HCT116 (cell line): ENCODE data around the gene SOHLH2. TPM values are rescaled to one million over a fixed set of nuclear protein-coding genes. Genes with fewer than 3 reads are reported as not detected.

Experiments
- ATAC-seq: fragments of 200-7000 bp; cut with Tn5 transposase; 2 replicates; pipeline ENCODE4 v1.9.1; 2020; ENCODE audit warnings: mild to moderate bottlenecking, moderate library complexity
- BruUV-seq: library from RNA; stranded (reverse); fragments of 400-500 nt; replicated peaks from 2 replicates; lab custom pipeline; 2021; lab: Mats Ljungman, UMichigan
- CTCF ChIA-PET: fragments of 300-600 bp; sonication (Branson Sonifier 250); formaldehyde crosslinking; loops from one replicate; lab custom pipeline; 2021; ENCODE audit warnings: antibody characterized with exemption; lab: Charles Lee
- POLR2A ChIA-PET: fragments of 300-600, 350-600 bp; sonication (Branson Sonifier 250); formaldehyde crosslinking; loops from one replicate; lab custom pipeline; 2021; ENCODE audit warnings: antibody characterized with exemption; lab: Charles Lee
- RAD21 ChIA-PET, 2 experiments: fragments of 300-600 bp; sonication (Branson Sonifier 250); formaldehyde crosslinking; loops; one replicate each; lab custom pipeline; 2023; ENCODE audit warnings: low total read pairs in 2 of 2; ENCODE audit not compliant: uncharacterized antibody in 2 of 2, unreplicated experiment in 2 of 2, low non-redundant PET in 1 of 2; lab: Charles Lee
- DNase-seq: peaks from one replicate; pipeline ENCODE4 v3.0.0-alpha.2; 2010; ENCODE audit warnings: low read depth, low spot score
- H2AFZ ChIP-seq: fragments of 200-600 bp; shearing (Covaris generic), sonication (generic); 2 replicates; pipeline ENCODE4 v1.6.1; 2017; ENCODE audit warnings: low read depth, mixed run types, mixed read lengths, antibody characterized with exemption, low read length; ENCODE audit not compliant: poor library complexity, severe bottlenecking
- H3K27ac ChIP-seq: 2 replicates; pipeline ENCODE4 v1.5.1; 2012; ENCODE audit warnings: low read depth, low read length
- H3K27me3 ChIP-seq: fragments of 200-600 bp; sonication (generic); 2 replicates; pipeline ENCODE4 v1.6.1; 2016; ENCODE audit warnings: mixed run types, low read length, mixed read lengths; ENCODE audit not compliant: insufficient read depth
- H3K36me3 ChIP-seq, 2 experiments: fragments of 200-500 bp in 1 of 2; fragments of 200-600 bp in 1 of 2; sonication (Bioruptor generic) in 1 of 2; sonication (generic) in 1 of 2; 2 replicates each; pipeline versions ENCODE4 v1.5.1 to v1.6.1; 2014 to 2016; ENCODE audit warnings: low read length in 2 of 2, inconsistent platforms in 1 of 2, mixed read lengths in 1 of 2, mixed run types in 1 of 2; ENCODE audit not compliant: insufficient read depth in 2 of 2, control insufficient read depth in 1 of 2
- H3K4me1 ChIP-seq, 2 experiments: fragments of 200-600 bp in 1 of 2; sonication (generic) in 1 of 2; 2 replicates each; pipeline versions ENCODE4 v1.5.1 to v1.6.1; 2012 to 2017; ENCODE audit warnings: low read length in 2 of 2, inconsistent platforms in 1 of 2, mild to moderate bottlenecking in 1 of 2, mixed read lengths in 1 of 2, mixed run types in 1 of 2, moderate library complexity in 1 of 2; ENCODE audit not compliant: insufficient read depth in 2 of 2, control insufficient read depth in 1 of 2
- H3K4me2 ChIP-seq: fragments of 200-600 bp; sonication (generic); 2 replicates; pipeline ENCODE4 v1.6.1; 2017; ENCODE audit warnings: mixed run types, low read length, mixed read lengths
- H3K4me3 ChIP-seq, 2 experiments: fragments of 200-600 bp in 1 of 2; sonication (generic) in 1 of 2; replicated peaks in 1 of 2; 2 replicates each; pipeline ENCODE4 v1.5.1; 2011 to 2016; ENCODE audit warnings: low read length in 2 of 2, control low read depth in 1 of 2, low read depth in 1 of 2, mild to moderate bottlenecking in 1 of 2, mixed read lengths in 1 of 2, mixed run types in 1 of 2
- H3K79me2 ChIP-seq: fragments of 200-600 bp; sonication (generic); 2 replicates; pipeline ENCODE4 v1.6.1; 2017; ENCODE audit warnings: mild to moderate bottlenecking, mixed run types, low read length, moderate library complexity, mixed read lengths; ENCODE audit not compliant: insufficient read depth
- H3K9ac ChIP-seq: fragments of 200-600 bp; sonication (generic); 2 replicates; pipeline ENCODE4 v1.6.1; 2016; ENCODE audit warnings: low read length, mixed read lengths
- H3K9me2 ChIP-seq: fragments of 200-600 bp; sonication (generic), shearing (Covaris generic); 2 replicates; pipeline ENCODE4 v1.6.1; 2017; ENCODE audit warnings: mixed run types, mild to moderate bottlenecking, moderate library complexity; ENCODE audit not compliant: insufficient read depth
- H3K9me3 ChIP-seq, 2 experiments: fragments of 200-500 bp in 1 of 2; fragments of 200-600 bp in 1 of 2; sonication (Bioruptor generic) in 1 of 2; sonication (generic) in 1 of 2; 2 replicates each; pipeline ENCODE4 v1.6.1; 2014 to 2017; ENCODE audit warnings: low read length in 2 of 2, mixed read lengths in 2 of 2, inconsistent platforms in 1 of 2, low read depth in 1 of 2, mild to moderate bottlenecking in 1 of 2, mixed run types in 1 of 2, moderate library complexity in 1 of 2; ENCODE audit not compliant: control insufficient read depth in 1 of 2, insufficient read depth in 1 of 2
- H4K20me1 ChIP-seq: fragments of 200-600 bp; sonication (generic), shearing (Covaris generic); 2 replicates; pipeline ENCODE4 v1.6.1; 2017; ENCODE audit warnings: mixed run types, mild to moderate bottlenecking, moderate library complexity; ENCODE audit not compliant: insufficient read depth
- CBX3 ChIP-seq: IDR thresholded peaks from 2 replicates; pipeline ENCODE4 v1.6.1; 2012; ENCODE audit warnings: low read depth
- CEBPB ChIP-seq: IDR thresholded peaks from 2 replicates; pipeline ENCODE4 v1.6.1; 2012; ENCODE audit warnings: low read depth
- EGR1 ChIP-seq: IDR thresholded peaks from 2 replicates; pipeline ENCODE4 v1.6.1; 2012; ENCODE audit warnings: low read depth
- ELF1 ChIP-seq: IDR thresholded peaks from 2 replicates; pipeline ENCODE4 v1.6.1; 2012; ENCODE audit warnings: low read depth, borderline replicate concordance
- POLR2AphosphoS5 ChIP-seq: IDR thresholded peaks from 2 replicates; pipeline ENCODE4 v1.6.1; 2011; ENCODE audit warnings: mild to moderate bottlenecking, low read depth, low read length, moderate library complexity
- SP1 ChIP-seq: IDR thresholded peaks from 2 replicates; pipeline ENCODE4 v1.6.1; 2012; ENCODE audit warnings: low read depth
- ZNF274 ChIP-seq: fragments of 200-500 bp; sonication (Bioruptor generic); IDR thresholded peaks from 2 replicates; pipeline ENCODE4 v1.6.1; 2014; ENCODE audit warnings: mild to moderate bottlenecking, low read depth, low read length, inconsistent platforms
- intact Hi-C: fragments of 100-400 bp; cut with micrococcal nuclease; formaldehyde crosslinking; loops from 2 replicates; pipeline ENCODE4 v1.10.0; 2022
- total RNA-seq: library from RNA; stranded (reverse); gene quantifications from one replicate; pipeline ENCODE4 v1.2.1, GENCODE V29; 2021; ENCODE audit not compliant: unreplicated experiment
- TF ChIP-seq, protein P1 (sequence below): IDR thresholded peaks from 2 replicates; pipeline ENCODE4 v1.6.1; 2011; ENCODE audit warnings: mild to moderate bottlenecking, low read length, moderate library complexity; ENCODE audit not compliant: insufficient replicate concordance; ENCODE audit errors: extremely low read depth
- TF ChIP-seq, protein P2 (sequence below): IDR thresholded peaks from 2 replicates; pipeline ENCODE4 v1.6.1; 2012; ENCODE audit warnings: low read depth

Gene SOHLH2
- total RNA-seq, 1 experiment from 2014 or later: not detected

DNA sequence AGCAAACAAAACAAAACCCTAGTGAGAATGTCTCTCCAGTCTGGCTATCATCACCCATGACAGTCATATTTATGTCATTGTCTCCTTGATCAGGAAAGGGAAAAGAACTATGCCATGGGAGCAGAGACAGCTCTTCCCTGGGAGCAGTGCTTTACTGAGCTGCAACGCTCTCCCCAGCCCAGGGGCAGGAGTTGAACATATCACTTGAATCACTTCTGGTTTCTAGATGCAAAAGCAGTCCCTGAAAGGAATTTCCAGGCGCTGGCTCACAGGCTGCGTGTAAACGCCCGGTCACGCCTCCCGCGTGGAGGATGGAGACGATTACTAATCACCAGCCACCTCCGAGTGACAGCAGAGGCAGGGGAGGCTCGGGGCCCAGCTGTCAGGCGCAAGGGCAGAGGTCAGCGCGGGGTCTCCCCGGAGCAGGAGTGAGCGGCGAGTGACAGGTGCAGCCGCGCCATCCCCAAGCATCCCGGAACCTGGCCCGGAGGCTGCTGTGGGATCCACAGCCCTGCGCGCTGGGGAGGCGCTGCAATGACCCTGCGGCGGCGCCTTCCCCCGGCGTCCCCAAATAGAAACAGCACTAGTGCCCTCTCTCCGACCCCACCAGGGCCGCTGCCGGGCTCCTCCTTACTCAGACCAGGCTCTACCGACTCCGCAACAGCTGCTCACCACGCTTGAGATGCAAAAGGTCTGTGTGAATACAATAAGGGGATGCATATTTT, 59.6 kb downstream of the SOHLH2 start:
- no peak overlapping the region for H3K4me2 ChIP-seq
- BruUV-seq: no TSS peak
- DNase-seq (no peak), ATAC-seq (no peak)
- peaks cover 0 to 14% of the 10 kb centered on the region in 2 experiments; a peak in 2 of 4 replicates for H3K9me3 ChIP-seq
- TF ChIP-seq EGR1: no peak
- no peak for TF ChIP-seq SP1
- TF ChIP-seq, protein P1, sequence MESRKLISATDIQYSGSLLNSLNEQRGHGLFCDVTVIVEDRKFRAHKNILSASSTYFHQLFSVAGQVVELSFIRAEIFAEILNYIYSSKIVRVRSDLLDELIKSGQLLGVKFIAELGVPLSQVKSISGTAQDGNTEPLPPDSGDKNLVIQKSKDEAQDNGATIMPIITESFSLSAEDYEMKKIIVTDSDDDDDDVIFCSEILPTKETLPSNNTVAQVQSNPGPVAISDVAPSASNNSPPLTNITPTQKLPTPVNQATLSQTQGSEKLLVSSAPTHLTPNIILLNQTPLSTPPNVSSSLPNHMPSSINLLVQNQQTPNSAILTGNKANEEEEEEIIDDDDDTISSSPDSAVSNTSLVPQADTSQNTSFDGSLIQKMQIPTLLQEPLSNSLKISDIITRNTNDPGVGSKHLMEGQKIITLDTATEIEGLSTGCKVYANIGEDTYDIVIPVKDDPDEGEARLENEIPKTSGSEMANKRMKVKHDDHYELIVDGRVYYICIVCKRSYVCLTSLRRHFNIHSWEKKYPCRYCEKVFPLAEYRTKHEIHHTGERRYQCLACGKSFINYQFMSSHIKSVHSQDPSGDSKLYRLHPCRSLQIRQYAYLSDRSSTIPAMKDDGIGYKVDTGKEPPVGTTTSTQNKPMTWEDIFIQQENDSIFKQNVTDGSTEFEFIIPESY: no peak
- no peak for TF ChIP-seq POLR2AphosphoS5
- no peak for TF ChIP-seq ELF1
- TF ChIP-seq, protein P2, sequence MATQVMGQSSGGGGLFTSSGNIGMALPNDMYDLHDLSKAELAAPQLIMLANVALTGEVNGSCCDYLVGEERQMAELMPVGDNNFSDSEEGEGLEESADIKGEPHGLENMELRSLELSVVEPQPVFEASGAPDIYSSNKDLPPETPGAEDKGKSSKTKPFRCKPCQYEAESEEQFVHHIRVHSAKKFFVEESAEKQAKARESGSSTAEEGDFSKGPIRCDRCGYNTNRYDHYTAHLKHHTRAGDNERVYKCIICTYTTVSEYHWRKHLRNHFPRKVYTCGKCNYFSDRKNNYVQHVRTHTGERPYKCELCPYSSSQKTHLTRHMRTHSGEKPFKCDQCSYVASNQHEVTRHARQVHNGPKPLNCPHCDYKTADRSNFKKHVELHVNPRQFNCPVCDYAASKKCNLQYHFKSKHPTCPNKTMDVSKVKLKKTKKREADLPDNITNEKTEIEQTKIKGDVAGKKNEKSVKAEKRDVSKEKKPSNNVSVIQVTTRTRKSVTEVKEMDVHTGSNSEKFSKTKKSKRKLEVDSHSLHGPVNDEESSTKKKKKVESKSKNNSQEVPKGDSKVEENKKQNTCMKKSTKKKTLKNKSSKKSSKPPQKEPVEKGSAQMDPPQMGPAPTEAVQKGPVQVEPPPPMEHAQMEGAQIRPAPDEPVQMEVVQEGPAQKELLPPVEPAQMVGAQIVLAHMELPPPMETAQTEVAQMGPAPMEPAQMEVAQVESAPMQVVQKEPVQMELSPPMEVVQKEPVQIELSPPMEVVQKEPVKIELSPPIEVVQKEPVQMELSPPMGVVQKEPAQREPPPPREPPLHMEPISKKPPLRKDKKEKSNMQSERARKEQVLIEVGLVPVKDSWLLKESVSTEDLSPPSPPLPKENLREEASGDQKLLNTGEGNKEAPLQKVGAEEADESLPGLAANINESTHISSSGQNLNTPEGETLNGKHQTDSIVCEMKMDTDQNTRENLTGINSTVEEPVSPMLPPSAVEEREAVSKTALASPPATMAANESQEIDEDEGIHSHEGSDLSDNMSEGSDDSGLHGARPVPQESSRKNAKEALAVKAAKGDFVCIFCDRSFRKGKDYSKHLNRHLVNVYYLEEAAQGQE: no peak
- no peak for TF ChIP-seq CEBPB
- no peak for TF ChIP-seq ZNF274
- no peak for TF ChIP-seq CBX3
- intact Hi-C loops: no loop called here
- POLR2A ChIA-PET: no interaction called here
- H3K4me3 ChIP-seq: no peak overlapping the region
- H2AFZ ChIP-seq: no peak overlapping the region
- RAD21 ChIA-PET: no interaction called here
- no peak overlapping the region for H3K27ac ChIP-seq
- H3K79me2 ChIP-seq: no peaks in the 10 kb centered on the region
- no peaks in the 10 kb centered on the region for H4K20me1 ChIP-seq
- H3K27me3 ChIP-seq: no peaks in the 10 kb centered on the region
- H3K36me3 ChIP-seq: no peaks in the 10 kb centered on the region
- H3K4me1 ChIP-seq: no peaks in the 10 kb centered on the region
- CTCF ChIA-PET: no interaction called here
- H3K9me2 ChIP-seq: no peaks in the 10 kb centered on the region
- no peak overlapping the region for H3K9ac ChIP-seq
